Sigmoid colon (tissue), 7 donors: Measurements from ENCODE around the gene P2RX2. TPM values are rescaled to one million over a fixed set of nuclear protein-coding genes. Genes with fewer than 3 reads are reported as not detected.

Source experiments
- DNase-seq: peaks from one replicate; pipeline ENCODE4 v3.0.0-alpha.2; 2019
- H3K27ac ChIP-seq, 4 donors: fragments of 200-600 bp; sonication (generic); one replicate each; pipeline ENCODE4 v1.5.1; 2016 to 2019; ENCODE audit warnings: mild to moderate bottlenecking in 1 of 4
- H3K27me3 ChIP-seq, 3 donors: fragments of 200-600 bp; sonication (generic); one replicate each; pipeline ENCODE4 v1.5.1; 2019; ENCODE audit warnings: mild to moderate bottlenecking in 1 of 3
- H3K36me3 ChIP-seq, 4 donors: fragments of 200-600 bp; sonication (generic); one replicate each; pipeline ENCODE4 v1.5.1; 2016 to 2019
- H3K4me1 ChIP-seq, 4 donors: fragments of 200-600 bp; sonication (generic); one replicate each; pipeline ENCODE4 v1.5.1; 2017 to 2019
- H3K4me3 ChIP-seq, 4 donors: fragments of 200-600 bp; sonication (generic); one replicate each; pipeline ENCODE4 v1.5.1; 2017 to 2019; ENCODE audit warnings: mild to moderate bottlenecking in 2 of 4, moderate library complexity in 1 of 4
- H3K9me3 ChIP-seq, 4 donors: fragments of 200-600 bp in 3 of 4; sonication (generic) in 3 of 4; one replicate each; pipeline versions ENCODE4 v1.5.1 to v1.6.1; 2013 to 2019
- EP300 ChIP-seq, 4 donors: sonication (generic); formaldehyde crosslinking; IDR thresholded peaks; one replicate each; pipeline ENCODE4 v1.6.1; 2017; ENCODE audit warnings: antibody characterized with exemption in 4 of 4
- POLR2A ChIP-seq, 2 donors: fragments of 450-650 bp; IDR thresholded peaks; one replicate each; pipeline ENCODE4 v1.6.1; 2016; ENCODE audit warnings: antibody characterized with exemption in 2 of 2, mild to moderate bottlenecking in 2 of 2, moderate library complexity in 2 of 2
- POLR2AphosphoS5 ChIP-seq, 4 donors: sonication (generic); formaldehyde crosslinking; IDR thresholded peaks; one replicate each; pipeline ENCODE4 v1.6.1; 2017; ENCODE audit warnings: antibody characterized with exemption in 4 of 4
- WGBS, 2 donors: extraction: QIAGEN DNeasy Blood & Tissue Kit; methylation state at CpG; one replicate each; pipeline ENCODE4 v1.1.7; 2013; 5-methylcytosine and 5-hydroxymethylcytosine counted together
- intact Hi-C: fragments of 100-400 bp; cut with DNase I; formaldehyde crosslinking; loops from one replicate; pipeline ENCODE4 v1.15.1; 2023
- polyA plus RNA-seq, 3 donors: library from polyadenylated mRNA; stranded (reverse); fragments of 200-250 nt; gene quantifications; one replicate each; pipeline ENCODE4 v1.2.3, GENCODE V29; 2013
- total RNA-seq, 4 donors: library from RNA; depleted of rRNA; stranded (reverse); fragments of >200 nt; gene quantifications; one replicate each; pipeline ENCODE4 v1.1.0, GENCODE V29; 2016
- TF ChIP-seq, protein P1 (sequence below), 4 experiments: fragments of 450-650 bp in 3 of 4; fragments of 200-600 bp in 1 of 4; IDR thresholded peaks; one replicate each; pipeline ENCODE4 v1.5.1; 2016 to 2019; ENCODE audit warnings: antibody characterized with exemption in 4 of 4, mild to moderate bottlenecking in 3 of 4, moderate library complexity in 2 of 4
- donor health status: healthy with polysubstance abuse.
- donor health status: Bipolar disorder and iron deficiency.
- donor health status: healthy.

The P2RX2 gene
- total and polyA plus RNA-seq, 7 donors: 0.16 to 1.4 (median 0.36) TPM; not detected in 2

DNA sequence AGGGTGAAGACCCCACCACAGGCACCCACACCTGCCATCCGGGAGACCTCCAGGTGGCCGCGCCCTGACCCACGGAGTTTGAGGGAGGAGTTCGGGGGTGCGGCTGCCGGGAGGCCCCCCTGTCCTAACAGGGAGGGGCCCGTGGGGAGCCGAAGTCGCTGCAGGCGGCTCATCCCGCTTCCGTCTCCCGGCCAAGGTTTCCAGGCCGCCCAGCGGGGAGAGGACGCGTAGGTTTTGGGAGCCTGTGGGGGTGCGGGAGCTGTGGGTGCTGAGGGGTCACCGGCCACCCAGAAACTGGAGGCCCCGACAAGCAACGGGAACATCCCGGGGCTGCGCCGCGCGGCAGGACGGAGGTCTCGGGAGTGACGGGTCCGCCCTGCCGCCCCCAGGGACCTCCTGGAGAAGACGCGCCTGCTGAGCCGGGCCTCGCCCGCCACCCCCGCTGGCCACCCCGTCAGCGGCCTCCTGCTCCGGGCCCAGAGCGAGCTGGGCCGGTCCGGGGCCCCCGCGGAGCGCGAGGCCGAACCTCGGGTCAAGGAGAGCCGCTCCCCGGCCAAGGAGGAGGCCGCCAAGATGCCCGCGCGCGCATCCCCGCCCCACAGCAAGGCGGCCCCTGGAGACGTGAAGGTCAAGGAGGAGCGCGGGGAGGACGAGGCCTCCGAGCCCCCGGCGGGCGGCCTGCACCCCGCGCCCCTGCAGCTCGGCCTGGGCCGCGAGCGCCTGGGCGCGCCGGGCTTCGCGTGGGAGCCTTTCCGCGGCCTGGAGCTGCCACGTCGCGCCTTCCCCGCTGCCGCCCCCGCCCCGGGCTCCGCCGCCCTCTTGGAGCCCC lies 35.8 kb upstream of the P2RX2 start:
- DNase-seq: no peak
- 80 to 88% methylated on average over 89 of the region's 89 CpGs for WGBS, 2 donors
- Histone ChIP-seq H3K27ac (peak overlapping the region in 3 of 4 donors; percentile 25 to 72 (median 37)), H3K36me3 (peaks cover 0 to 50% (median 4%) of the 10 kb centered on the region in 4 donors), H3K27me3 (no peaks in the 10 kb centered on the region), H3K4me1 (no peaks in the 10 kb centered on the region), H3K4me3 (peak overlapping the region; percentile 12 to 36 (median 26)), H3K9me3 (no peaks in the 10 kb centered on the region)
- TF ChIP-seq POLR2A (IDR thresholded peaks at IDR 0.05) (no peak), EP300 (IDR thresholded peaks at IDR 0.05) (no peak), POLR2AphosphoS5 (IDR thresholded peaks at IDR 0.05) (no peak)
- TF ChIP-seq, protein P1, sequence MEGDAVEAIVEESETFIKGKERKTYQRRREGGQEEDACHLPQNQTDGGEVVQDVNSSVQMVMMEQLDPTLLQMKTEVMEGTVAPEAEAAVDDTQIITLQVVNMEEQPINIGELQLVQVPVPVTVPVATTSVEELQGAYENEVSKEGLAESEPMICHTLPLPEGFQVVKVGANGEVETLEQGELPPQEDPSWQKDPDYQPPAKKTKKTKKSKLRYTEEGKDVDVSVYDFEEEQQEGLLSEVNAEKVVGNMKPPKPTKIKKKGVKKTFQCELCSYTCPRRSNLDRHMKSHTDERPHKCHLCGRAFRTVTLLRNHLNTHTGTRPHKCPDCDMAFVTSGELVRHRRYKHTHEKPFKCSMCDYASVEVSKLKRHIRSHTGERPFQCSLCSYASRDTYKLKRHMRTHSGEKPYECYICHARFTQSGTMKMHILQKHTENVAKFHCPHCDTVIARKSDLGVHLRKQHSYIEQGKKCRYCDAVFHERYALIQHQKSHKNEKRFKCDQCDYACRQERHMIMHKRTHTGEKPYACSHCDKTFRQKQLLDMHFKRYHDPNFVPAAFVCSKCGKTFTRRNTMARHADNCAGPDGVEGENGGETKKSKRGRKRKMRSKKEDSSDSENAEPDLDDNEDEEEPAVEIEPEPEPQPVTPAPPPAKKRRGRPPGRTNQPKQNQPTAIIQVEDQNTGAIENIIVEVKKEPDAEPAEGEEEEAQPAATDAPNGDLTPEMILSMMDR (IDR thresholded peaks at IDR 0.05): no peak
- intact Hi-C loops: no loop called here

DNA sequence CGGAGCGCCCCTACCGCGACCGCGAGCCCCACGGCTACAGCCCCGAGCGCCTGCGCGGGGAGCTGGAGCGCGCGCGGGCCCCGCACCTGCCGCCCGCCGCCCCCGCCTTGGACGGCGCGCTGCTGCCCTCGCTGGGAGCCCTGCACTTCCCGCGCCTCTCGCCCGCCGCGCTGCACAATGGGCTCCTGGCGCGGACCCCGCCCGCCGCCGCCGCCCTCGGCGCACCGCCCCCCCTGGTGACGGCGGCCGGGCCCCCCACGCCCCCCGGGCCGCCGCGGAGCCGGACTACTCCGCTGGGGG lies 35.2 kb upstream of the P2RX2 start:
- H3K27ac ChIP-seq: no peak overlapping the region
- no peaks in the 10 kb centered on the region for H3K27me3 ChIP-seq
- H3K4me3 ChIP-seq: peak overlapping the region in 1 of 4 donors; percentile 27
- H3K4me1 ChIP-seq: no peaks in the 10 kb centered on the region
- no peaks in the 10 kb centered on the region for H3K9me3 ChIP-seq
- TF ChIP-seq, protein P1 (IDR thresholded peaks at IDR 0.05): no peak
- no peak for TF ChIP-seq POLR2A (IDR thresholded peaks at IDR 0.05)
- no peak for TF ChIP-seq EP300 (IDR thresholded peaks at IDR 0.05)
- TF ChIP-seq POLR2AphosphoS5 (IDR thresholded peaks at IDR 0.05): no peak
- intact Hi-C loops: no loop called here
- DNase-seq: no peak
- 83 to 93% methylated on average over 50 of the region's 50 CpGs for WGBS, 2 donors
- peaks cover 0 to 45% (median 3%) of the 10 kb centered on the region in 4 donors for H3K36me3 ChIP-seq

DNA sequence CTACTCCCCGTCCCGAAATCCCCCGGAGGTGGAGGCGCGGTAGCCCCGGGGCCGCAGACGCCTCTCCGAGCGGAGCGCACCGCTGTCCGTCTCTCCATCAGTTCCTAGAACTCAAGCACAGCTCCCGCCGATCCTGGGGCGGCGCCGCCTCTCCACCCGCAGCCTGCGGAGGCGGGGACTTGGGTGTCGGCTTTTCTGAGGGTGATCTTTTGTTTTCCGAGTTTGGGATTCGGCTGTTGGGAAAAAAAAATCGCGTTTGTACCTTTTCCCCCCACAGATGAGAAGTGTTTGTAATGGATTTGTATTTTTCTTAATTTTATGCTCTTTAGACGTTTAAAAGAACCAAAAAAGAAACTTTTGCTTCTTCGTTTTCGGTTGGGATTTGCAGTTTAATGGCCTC lies 34.8 kb upstream of the P2RX2 start:
- no peaks in the 10 kb centered on the region for H3K27me3 ChIP-seq
- WGBS, 2 donors: 78 to 82% methylated on average over 29 of the region's 29 CpGs
- peaks cover 0 to 43% (median 2%) of the 10 kb centered on the region in 4 donors for H3K36me3 ChIP-seq
- H3K9me3 ChIP-seq: no peaks in the 10 kb centered on the region
- no peak overlapping the region for H3K27ac ChIP-seq
- H3K4me1 ChIP-seq: no peaks in the 10 kb centered on the region
- TF ChIP-seq, protein P1 (IDR thresholded peaks at IDR 0.05): no peak
- TF ChIP-seq POLR2A (IDR thresholded peaks at IDR 0.05): no peak
- TF ChIP-seq EP300 (IDR thresholded peaks at IDR 0.05): no peak
- TF ChIP-seq POLR2AphosphoS5 (IDR thresholded peaks at IDR 0.05): no peak
- no peak for DNase-seq
- intact Hi-C loops: no loop called here
- peak overlapping the region in 1 of 4 donors; percentile 27 for H3K4me3 ChIP-seq

DNA sequence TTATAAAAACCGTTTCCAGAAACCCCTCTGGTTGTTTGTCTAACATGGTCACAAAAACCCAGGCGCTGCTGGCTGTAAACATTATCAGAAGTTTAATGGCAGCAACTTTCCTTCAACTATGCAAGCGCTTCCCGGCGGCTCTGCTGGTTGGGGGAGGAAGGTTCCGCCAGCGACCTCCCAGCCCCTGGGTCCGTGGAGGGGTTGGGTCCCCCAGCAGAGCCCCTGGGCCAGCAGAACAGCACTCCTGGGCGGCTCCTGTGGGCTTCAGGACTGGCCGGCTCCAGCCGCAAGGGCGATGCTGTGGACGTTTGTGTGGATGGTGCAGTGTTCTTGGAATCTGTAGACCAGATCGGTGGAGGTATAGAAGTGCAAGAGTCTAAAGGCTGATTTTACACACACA lies 34.1 kb upstream of the P2RX2 start:
- no peak for TF ChIP-seq POLR2A (IDR thresholded peaks at IDR 0.05)

DNA sequence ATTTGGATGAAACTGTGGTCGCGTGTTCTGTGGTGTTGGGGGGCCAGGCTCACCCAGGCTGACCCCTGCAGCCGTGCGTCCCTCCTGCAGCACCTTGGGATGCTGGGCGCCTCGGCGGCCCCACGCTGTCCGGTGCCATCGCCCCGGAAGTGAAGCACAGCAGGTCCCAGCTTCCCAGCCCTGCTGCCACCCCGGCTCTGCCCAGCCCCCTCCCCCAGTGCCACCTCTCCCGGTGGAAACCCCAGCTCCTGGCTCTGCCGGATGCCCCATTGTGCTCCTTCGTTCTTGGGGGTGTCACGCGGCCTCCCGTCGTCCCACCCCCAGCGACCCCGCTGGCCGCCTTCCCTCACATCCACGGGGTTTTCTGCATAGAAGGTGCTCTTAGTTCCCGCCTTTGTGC lies 33.4 kb upstream of the P2RX2 start:
- Histone ChIP-seq H3K4me3 (no peak overlapping the region), H3K4me1 (no peaks in the 10 kb centered on the region), H3K27ac (no peak overlapping the region), H3K36me3 (peaks cover 0 to 34% (median 0%) of the 10 kb centered on the region in 4 donors), H3K9me3 (no peaks in the 10 kb centered on the region), H3K27me3 (no peaks in the 10 kb centered on the region)
- TF ChIP-seq, protein P1 (IDR thresholded peaks at IDR 0.05): no peak
- TF ChIP-seq EP300 (IDR thresholded peaks at IDR 0.05) (no peak), POLR2AphosphoS5 (IDR thresholded peaks at IDR 0.05) (no peak), POLR2A (IDR thresholded peaks at IDR 0.05) (no peak)
- DNase-seq: no peak
- intact Hi-C loops: no loop called here
- 79 to 83% methylated on average over 24 of the region's 24 CpGs for WGBS, 2 donors

More for the DNA sequence above, 34.1 kb upstream of the P2RX2 start:
- no peaks in the 10 kb centered on the region for H3K27me3 ChIP-seq
- H3K36me3 ChIP-seq: peaks cover 0 to 42% (median 0%) of the 10 kb centered on the region in 4 donors
- WGBS, 2 donors: 82 to 88% methylated on average over 14 of the region's 14 CpGs
- no peaks in the 10 kb centered on the region for H3K9me3 ChIP-seq
- H3K4me1 ChIP-seq: no peaks in the 10 kb centered on the region
- DNase-seq: no peak
- H3K4me3 ChIP-seq: no peak overlapping the region
- intact Hi-C loops: no loop called here
- no peak overlapping the region for H3K27ac ChIP-seq
